GOT3 (cell line): Measurements from ENCODE around the gene NCAPG2.
A peak's percentile ranks its signal among the peaks of the same experiment; 100 is the strongest.
"Not testable (repeated sequence)": the region's sequence is repeated elsewhere in the genome, so short reads cannot be mapped to it uniquely, and the experiment has no call there.

Source experiments
- DNase-seq: peaks from one replicate; lab custom pipeline; 2025; ENCODE audit warnings: mixed read lengths; lab: John Stamatoyannopoulos, UW

NCAPG2 gene

DNA sequence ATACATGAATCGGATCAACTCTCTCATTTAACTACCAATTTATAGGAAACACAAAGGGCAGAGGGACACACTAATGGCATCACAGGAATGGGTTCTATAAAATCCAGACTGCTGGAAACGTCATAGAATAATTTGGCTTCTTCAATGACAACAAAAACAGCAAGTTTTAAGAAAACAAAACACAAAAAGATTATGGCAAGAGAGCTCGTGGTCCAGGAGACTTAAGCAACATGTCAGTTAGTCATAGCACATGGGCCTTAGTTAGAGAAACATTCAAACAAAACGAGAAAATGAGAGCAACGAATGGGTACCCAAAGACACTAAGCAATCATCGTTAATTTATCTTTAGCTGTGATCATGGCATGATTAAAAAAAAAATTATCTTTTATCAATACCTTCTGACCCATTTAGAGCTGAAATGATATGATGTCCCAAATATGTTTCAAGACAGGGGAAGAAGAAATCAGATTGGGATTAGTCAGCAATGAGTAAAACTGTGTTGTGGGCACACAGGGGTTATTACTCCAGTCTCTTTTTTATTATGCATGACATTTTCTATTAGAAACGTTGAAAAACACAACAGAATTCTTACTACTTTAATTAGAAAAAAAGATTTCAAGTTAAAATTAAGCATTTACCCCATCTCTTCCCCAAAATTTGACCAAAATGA lies 28.3 kb downstream of the NCAPG2 start:
- no peak for DNase-seq

GRCh38 chr7:158672975-158673374 lies 31.6 kb downstream of the NCAPG2 start:
- no peak for DNase-seq

- DNase-seq, result not testable (repeated sequence)
Measured at GRCh38 chr7:158668086-158668485, 36.5 kb downstream of the NCAPG2 start.

- DNase-seq, result not testable (repeated sequence)
Measured at GRCh38 chr7:158666966-158667678, 37.5 kb downstream of the NCAPG2 start.

DNA sequence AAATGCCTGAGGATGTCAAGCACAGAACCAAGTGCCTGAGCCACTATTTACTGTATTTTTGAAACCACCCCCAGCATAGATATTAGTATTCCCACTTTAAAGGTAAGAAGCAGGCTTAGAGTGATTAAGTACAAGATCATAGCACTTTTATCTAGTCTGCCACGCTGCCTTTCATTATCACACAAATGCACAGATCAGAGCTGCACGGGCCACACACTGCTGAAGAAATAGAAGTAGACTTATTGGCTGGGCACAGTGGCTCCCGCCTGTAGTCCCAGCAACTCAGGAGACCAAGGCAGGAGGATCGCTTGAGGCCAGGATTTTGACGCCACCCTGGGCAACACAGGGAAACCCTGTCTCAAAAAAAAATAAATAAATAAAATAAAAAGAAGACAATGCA lies 38.2 kb downstream of the NCAPG2 start:
- DNase-seq, result no peak

DNA sequence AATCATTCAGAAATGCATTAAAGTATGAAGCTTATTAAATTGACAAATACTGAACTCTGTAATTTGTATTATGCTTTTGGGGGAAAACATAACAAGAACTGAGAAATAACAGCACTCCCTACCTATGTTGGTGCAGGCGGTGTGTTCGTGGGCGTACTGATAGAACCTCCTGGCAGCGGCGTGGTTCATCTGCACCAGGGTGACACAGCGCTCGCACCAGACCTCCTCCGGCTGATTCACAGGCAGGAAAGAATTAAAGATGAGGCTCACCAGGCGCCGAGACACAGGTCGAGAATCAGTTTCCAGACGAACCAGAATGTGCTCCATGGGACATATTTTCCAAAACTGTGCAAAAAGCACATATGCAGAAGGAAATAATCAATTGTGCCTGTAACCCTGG lies 40.2 kb downstream of the NCAPG2 start:
- no peak for DNase-seq

DNA sequence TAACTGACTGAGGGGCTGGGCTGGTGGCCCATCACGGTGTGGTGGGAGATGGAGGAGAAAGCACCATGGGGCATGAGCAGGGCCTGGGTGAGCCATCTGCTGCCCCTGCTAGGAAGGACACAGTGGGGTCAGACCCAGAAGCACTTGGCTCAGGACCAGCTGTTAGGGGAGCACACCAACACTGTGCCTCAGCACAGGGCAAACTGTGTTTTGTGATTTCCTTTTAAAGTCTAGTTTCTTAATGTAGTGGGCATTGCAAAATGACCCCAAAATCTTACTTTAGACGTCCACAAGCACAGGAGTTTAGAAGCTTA lies 41.2 kb downstream of the NCAPG2 start:
- DNase-seq, result no peak

- DNase-seq, result no peak
Measured at GRCh38 chr7:158662610-158663427, 41.8 kb downstream of the NCAPG2 start.

- DNase-seq, result no peak
Measured at GRCh38 chr7:158658475-158658874, 46.1 kb downstream of the NCAPG2 start.

GRCh38 chr7:158657189-158657746 lies 47.3 kb downstream of the NCAPG2 start:
- DNase-seq, result no peak

DNA sequence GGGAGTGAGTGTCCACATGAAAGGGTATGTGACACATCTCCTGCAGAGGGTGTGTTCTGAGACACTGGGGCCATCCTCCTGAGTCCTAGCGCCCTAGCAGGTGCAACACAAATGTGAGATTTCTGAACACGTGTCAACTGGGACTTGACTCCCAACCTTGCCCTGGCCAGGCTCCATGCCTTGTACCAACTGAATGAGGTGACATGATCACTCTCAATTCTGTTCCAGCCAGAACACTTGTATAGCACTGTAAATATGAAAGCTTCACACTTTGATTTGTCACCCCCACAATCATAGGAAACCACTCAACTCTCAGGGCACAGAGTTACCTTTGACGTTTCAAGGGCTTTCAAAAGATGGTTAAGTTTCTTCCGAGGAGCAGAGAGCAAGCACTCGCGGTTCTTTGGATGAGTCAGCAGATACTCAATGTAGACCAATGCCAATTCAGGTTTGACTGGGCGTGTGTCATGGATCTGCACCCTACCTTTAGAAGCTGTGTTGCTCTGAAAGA lies 48.6 kb downstream of the NCAPG2 start:
- DNase-seq, result no peak

DNA sequence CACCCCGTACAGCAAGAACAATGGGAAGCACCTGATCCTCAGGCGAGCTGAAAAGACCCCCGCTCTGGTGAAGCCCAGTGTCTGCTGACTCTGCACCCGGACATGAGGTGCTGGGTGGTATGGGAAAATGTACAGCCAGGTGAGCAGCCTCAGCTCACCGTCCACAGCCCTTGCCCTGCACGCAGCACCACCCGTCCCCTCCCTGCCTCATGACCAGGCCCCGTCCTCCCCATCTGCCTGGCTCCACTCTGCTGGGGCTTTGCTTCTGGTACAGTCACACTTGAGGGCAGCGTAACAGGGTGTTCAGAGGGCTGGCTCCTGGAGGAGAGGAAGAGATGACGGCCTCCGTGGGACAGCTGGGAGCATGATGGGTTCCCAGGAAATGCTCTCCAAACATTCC lies 49.1 kb downstream of the NCAPG2 start:
- DNase-seq, result no peak

DNA sequence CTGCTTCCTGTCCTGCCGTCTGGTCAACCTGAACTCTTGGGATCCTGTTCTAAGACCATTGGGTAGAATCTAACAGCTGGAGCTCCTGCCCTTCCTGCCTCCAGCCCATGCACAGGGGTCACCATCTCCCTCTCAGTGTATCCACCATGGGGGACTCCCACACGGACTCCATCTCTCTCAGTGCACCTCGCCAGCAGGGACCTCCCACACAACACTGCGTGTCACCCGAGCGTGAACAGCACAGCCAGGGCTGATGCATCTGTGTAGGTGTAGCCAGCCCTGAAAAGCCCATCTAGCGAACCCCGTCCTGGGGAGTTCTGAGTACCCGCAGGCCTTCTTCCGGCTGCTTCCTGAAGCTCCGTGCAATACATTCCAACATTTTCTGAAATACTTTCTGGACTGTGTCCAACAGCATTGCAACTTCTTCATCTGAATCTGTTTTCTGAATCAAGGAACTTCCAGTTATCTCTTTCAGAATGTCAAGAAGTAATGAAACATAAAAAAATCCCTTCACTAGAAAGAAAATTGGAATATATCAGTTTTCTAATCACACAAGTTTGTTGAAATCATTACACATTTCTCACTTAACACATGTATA lies 52.5 kb downstream of the NCAPG2 start:
- no peak for DNase-seq

DNA sequence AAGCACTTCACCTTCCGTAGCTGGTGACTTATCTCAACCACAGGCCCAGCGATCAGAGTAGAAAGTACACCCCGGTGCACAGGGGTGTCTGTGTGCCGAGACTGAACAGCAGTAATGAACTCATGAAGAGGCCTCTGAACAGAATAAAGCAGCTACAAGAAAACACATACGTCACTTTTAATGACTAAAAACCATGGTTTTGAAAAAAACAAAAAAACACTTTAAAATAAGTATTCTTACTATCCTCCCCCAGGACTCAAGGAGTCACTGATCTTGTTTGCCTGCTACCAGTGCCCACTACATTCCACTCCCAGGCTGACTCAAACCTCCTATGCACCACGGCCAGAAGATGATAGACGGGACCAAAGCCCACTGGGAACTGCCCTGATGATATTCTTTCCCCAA lies 53.8 kb downstream of the NCAPG2 start:
- peak; percentile 44 for DNase-seq

GRCh38 chr7:158649279-158649678 lies 55.3 kb downstream of the NCAPG2 start:
- DNase-seq, result no peak

DNA sequence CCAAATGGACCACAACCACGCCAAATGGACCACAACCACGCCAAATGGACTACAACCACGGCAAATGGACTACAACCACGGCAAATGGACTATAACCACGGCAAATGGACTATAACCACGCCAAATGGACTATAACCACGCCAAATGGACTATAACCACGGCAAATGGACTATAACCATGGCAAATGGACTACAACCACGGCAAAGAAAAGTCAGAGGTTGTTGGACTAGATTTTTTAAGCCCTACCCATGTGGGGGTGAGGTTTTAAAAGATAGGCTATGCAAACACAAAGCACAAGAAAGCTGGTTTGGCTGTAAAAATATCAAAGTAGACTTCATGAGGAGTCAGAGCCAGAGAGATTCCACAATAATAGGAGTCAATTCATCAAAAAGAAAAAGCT lies 55.8 kb downstream of the NCAPG2 start:
- no peak for DNase-seq

- DNase-seq, result no peak
Measured at GRCh38 chr7:158648168-158648567, 56.4 kb downstream of the NCAPG2 start.

DNA sequence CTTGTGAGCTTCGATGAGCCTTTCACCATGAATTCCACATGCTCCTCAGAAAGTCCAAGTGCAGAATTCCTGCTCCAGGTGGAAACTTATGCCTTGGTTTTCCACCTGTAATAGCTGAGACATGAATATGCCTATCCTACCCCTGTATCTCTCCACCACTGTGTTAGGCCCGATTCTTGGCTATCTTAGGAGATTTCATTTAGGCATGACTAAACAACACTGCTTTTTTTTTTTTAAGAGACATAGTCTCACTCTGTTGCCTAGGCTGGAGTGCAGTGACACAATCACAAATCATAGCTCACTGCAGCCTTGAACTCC lies 57.2 kb downstream of the NCAPG2 start:
- no peak for DNase-seq

DNA sequence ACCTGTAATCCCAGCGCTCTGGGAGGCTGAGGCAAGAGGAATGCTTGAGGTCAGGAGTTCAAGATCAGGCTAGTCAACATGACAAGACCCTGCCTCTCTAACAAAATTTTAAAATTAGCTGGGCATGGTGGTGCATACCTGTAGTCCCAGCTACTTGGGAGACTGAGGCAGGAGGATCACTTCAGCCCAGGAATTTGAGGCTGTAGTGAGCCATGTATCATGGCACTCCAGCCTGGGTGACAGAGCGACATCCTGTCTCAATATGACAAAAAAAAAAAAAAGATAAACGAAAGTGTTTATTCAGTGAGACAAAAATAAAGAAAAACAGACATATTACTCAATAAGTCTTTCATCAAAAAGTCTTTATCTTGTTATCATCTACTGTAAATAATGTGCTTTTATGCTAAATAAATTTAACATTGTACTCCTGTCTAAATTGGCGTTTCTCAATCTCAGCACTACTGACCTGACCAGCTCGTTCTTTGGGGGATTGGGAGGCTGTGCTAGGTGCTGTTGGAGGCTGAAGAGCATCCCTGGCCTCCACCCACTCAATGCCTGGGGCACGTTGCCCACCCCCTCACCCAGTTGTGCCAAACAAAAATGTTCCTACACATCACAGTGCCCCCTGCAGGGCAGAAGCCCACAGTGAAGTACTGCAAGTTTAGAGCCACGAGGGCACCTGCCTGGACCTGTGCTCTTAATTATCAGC lies 57.7 kb downstream of the NCAPG2 start:
- no peak for DNase-seq

DNA sequence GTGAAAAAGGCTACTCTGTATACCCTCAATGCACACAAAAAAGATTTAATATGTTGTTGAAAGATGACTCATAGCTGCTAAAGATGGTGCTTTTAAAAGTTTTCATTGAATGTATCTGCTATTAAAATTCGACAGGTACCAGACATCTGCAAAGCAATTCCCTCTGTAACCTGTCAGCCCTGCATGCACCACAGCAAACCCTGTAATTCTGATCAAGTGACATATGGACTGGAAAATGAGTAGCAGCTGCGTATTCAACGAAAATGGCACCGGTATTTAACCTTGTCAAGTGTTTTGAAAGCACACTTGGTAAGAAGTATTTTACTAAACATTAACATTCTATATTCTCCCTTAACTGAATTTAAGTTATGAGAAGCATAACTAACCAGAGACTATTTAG lies 58.8 kb downstream of the NCAPG2 start:
- DNase-seq, result no peak

DNA sequence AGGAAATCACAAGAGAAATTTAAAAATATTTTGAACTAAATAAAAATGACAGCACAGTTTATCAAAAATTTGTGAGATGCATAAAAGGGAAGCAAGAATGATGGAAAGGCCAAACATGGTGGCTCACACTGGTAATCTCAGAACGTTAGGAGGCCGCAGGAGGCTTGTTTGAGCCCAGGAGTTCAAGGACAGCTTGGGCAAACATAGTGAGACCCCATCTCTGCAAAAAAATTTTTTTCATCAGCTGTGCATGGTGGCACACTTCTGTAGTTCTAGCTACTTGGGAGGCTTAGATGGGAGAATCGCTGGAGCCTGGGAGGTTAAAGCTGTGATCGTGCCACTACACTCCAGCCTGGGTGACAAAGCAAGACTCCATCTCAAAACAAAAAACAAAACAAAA lies 62.5 kb downstream of the NCAPG2 start:
- no peak for DNase-seq

DNA sequence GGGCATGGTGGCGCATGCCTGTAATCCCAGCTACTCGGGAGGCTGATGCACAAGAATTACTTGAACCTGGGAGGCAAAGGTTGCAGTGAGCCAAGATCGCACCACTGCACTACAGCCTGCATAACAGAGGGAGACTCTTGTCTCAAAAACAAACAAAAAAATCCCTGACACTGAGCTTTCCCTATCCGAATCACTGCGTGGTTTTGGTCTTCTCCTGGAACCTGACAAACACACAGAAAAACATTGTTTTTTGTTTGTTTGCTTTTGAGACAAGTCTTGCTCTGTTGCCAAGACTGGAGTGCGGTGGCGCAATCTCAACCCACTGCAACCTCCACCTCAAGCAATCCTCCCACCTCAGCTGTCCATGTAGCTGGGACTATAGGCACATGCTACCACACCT lies 66.6 kb downstream of the NCAPG2 start:
- DNase-seq, result no peak
